Thymus (tissue), 11 donors: ENCODE data around the gene RNPS1. TPM values are rescaled to one million over a fixed set of nuclear protein-coding genes. Genes with fewer than 3 reads are reported as not detected.

Experiments used
- DNase-seq, 9 donors: peaks; one replicate each; pipeline ENCODE4 v3.0.0-alpha.2; 2013; ENCODE audit warnings: low spot score in 9 of 9, low read depth in 6 of 9, missing footprints in 1 of 9
- H3K27ac ChIP-seq, 2 donors: one replicate each; pipeline ENCODE4 v1.5.1; 2013; ENCODE audit warnings: control low read depth in 1 of 2, low read depth in 1 of 2, low read length in 1 of 2, mild to moderate bottlenecking in 1 of 2, moderate library complexity in 1 of 2
- H3K27me3 ChIP-seq, 2 donors: one replicate each; pipeline ENCODE4 v1.5.1; 2013; ENCODE audit warnings: low read length in 1 of 2; ENCODE audit not compliant: control insufficient read depth in 2 of 2, insufficient read depth in 1 of 2
- H3K36me3 ChIP-seq, 2 donors: one replicate each; pipeline ENCODE4 v1.5.1; 2013; ENCODE audit warnings: low read length in 1 of 2, mild to moderate bottlenecking in 1 of 2, moderate library complexity in 1 of 2; ENCODE audit not compliant: control insufficient read depth in 2 of 2, insufficient read depth in 2 of 2
- H3K4me1 ChIP-seq, 2 donors: one replicate each; pipeline ENCODE4 v1.5.1; 2013; ENCODE audit warnings: low read length in 2 of 2; ENCODE audit not compliant: control insufficient read depth in 2 of 2, insufficient read depth in 2 of 2
- H3K4me3 ChIP-seq, 2 donors: one replicate each; pipeline ENCODE4 v1.5.1; 2013; ENCODE audit warnings: low read length in 2 of 2, control low read depth in 1 of 2, mild to moderate bottlenecking in 1 of 2
- H3K9me3 ChIP-seq, 2 donors: one replicate each; pipeline ENCODE4 v1.5.1; 2013; ENCODE audit warnings: low read length in 1 of 2, mild to moderate bottlenecking in 1 of 2; ENCODE audit not compliant: control insufficient read depth in 2 of 2, insufficient read depth in 1 of 2
- WGBS: extraction: QIAGEN DNeasy Blood & Tissue Kit; methylation state at CpG from one replicate; pipeline ENCODE4 v1.1.7; 2013; 5-methylcytosine and 5-hydroxymethylcytosine counted together
- polyA plus RNA-seq: library from polyadenylated mRNA; stranded (reverse); fragments of 200-250 nt; gene quantifications from one replicate; pipeline ENCODE4 v1.2.3, GENCODE V29; 2013
- total RNA-seq: library from RNA; stranded (reverse); fragments of 120-200 nt; gene quantifications from one replicate; pipeline ENCODE4 v1.2.4, GENCODE V29; 2013
- donor health status: healthy.

RNPS1 gene
- total and polyA plus RNA-seq, 2 donors: 87.2 to 130 TPM

- H3K4me3 ChIP-seq: no peak overlapping the region
- H3K27me3 ChIP-seq: no peaks in the 10 kb centered on the region
- H3K27ac ChIP-seq: no peak overlapping the region
- peaks cover 6 to 11% of the 10 kb centered on the region in 2 donors for H3K4me1 ChIP-seq
- H3K9me3 ChIP-seq: peaks cover 0 to 4% of the 10 kb centered on the region in 2 donors
- no peak for DNase-seq
- peaks cover 60 to 63% of the 10 kb centered on the region in 2 donors for H3K36me3 ChIP-seq
- 97% methylated on average over 12 of the region's 12 CpGs for WGBS
Measured at GRCh38 chr16:2229091-2229490, 38.8 kb downstream of the RNPS1 start.

GRCh38 chr16:2228161-2228824, 39.6 kb downstream of the RNPS1 start:
- no peaks in the 10 kb centered on the region for H3K27me3 ChIP-seq
- H3K4me1 ChIP-seq: peaks cover 7 to 14% of the 10 kb centered on the region in 2 donors
- no peak overlapping the region for H3K27ac ChIP-seq
- H3K36me3 ChIP-seq: peaks cover 52 to 55% of the 10 kb centered on the region in 2 donors
- no peak overlapping the region for H3K4me3 ChIP-seq
- no peak for DNase-seq
- 98% methylated on average over 25 of the region's 25 CpGs for WGBS
- peaks cover 0 to 6% of the 10 kb centered on the region in 2 donors for H3K9me3 ChIP-seq

GRCh38 chr16:2226918-2227317, 41.0 kb downstream of the RNPS1 start:
- 98% methylated on average over 6 of the region's 6 CpGs for WGBS
- Histone ChIP-seq H3K27me3 (no peaks in the 10 kb centered on the region), H3K4me3 (no peak overlapping the region), H3K9me3 (peaks cover 0 to 6% of the 10 kb centered on the region in 2 donors), H3K4me1 (peaks cover 7 to 17% of the 10 kb centered on the region in 2 donors), H3K27ac (no peak overlapping the region), H3K36me3 (peaks cover 39 to 42% of the 10 kb centered on the region in 2 donors)
- DNase-seq: no peak

- no peak overlapping the region for H3K4me3 ChIP-seq
- peaks cover 7 to 17% of the 10 kb centered on the region in 2 donors for H3K4me1 ChIP-seq
- 96% methylated on average over 9 of the region's 9 CpGs for whole genome bisulfite sequencing
- H3K9me3 ChIP-seq: peaks cover 0 to 6% of the 10 kb centered on the region in 2 donors
- H3K27ac ChIP-seq: no peak overlapping the region
- peaks cover 33 to 36% of the 10 kb centered on the region in 2 donors for H3K36me3 ChIP-seq
- no peaks in the 10 kb centered on the region for H3K27me3 ChIP-seq
- DNase-seq: no peak
Measured at GRCh38 chr16:2226245-2226793, 41.6 kb downstream of the RNPS1 start.

- DNase-seq: peak in 4 of 9 donors; percentile 17 to 50 (median 20)
- Histone ChIP-seq H3K36me3 (peaks cover 13 to 14% of the 10 kb centered on the region in 2 donors), H3K4me1 (peaks cover 7 to 13% of the 10 kb centered on the region in 2 donors), H3K9me3 (peaks cover 0 to 6% of the 10 kb centered on the region in 2 donors), H3K4me3 (peak overlapping the region; percentile 62 to 88), H3K27ac (peak overlapping the region; percentile 72 to 75), H3K27me3 (no peaks in the 10 kb centered on the region)
- 6% methylated on average over 22 of the region's 22 CpGs for WGBS
Measured at GRCh38 chr16:2223942-2224486, 43.9 kb downstream of the RNPS1 start.

GRCh38 chr16:2223221-2223941, 44.5 kb downstream of the RNPS1 start, which contains the start of gene E4F1:
E4F1 (plus strand) TSS chr16:2223591; CDS start chr16:2223614, 23 bp downstream.
- peak; percentile 87 to 97 (median 94) for DNase-seq
- Histone ChIP-seq H3K4me3 (peak within 1 kb of the TSS; percentile 62 to 88), H3K27ac (peak within 1 kb of the TSS; percentile 72 to 81), H3K27me3 (no peaks in the 10 kb centered on the region), H3K36me3 (peaks cover 7 to 10% of the 10 kb centered on the region in 2 donors), H3K4me1 (peaks cover 7 to 13% of the 10 kb centered on the region in 2 donors), H3K9me3 (peaks cover 0 to 6% of the 10 kb centered on the region in 2 donors)
- WGBS: under 1% methylated on average over 82 of the region's 82 CpGs

GRCh38 chr16:2216330-2216729, 51.6 kb downstream of the RNPS1 start:
- Histone ChIP-seq H3K27me3 (no peaks in the 10 kb centered on the region), H3K4me1 (peaks cover 12 to 19% of the 10 kb centered on the region in 2 donors), H3K9me3 (no peaks in the 10 kb centered on the region), H3K4me3 (no peak overlapping the region), H3K36me3 (peaks cover 3 to 14% of the 10 kb centered on the region in 2 donors), H3K27ac (no peak overlapping the region)
- 98% methylated on average over 4 of the region's 4 CpGs for WGBS
- no peak for DNase-seq

GRCh38 chr16:2214719-2214968, 53.3 kb downstream of the RNPS1 start, which contains the start of gene PGP:
PGP (minus strand) TSS chr16:2214840; CDS start chr16:2214777, 63 bp downstream.
- H3K9me3 ChIP-seq: no peaks in the 10 kb centered on the region
- H3K27ac ChIP-seq: peak within 1 kb of the TSS; percentile 60 to 75
- peaks cover 11 to 21% of the 10 kb centered on the region in 2 donors for H3K36me3 ChIP-seq
- no peaks in the 10 kb centered on the region for H3K27me3 ChIP-seq
- H3K4me3 ChIP-seq: peak within 1 kb of the TSS; percentile 61 to 68
- under 1% methylated on average over 48 of the region's 48 CpGs for WGBS
- peaks cover 12 to 19% of the 10 kb centered on the region in 2 donors for H3K4me1 ChIP-seq
- peak in 1 of 9 donors; percentile 98 for DNase-seq
